HG02678 (cell line): ENCODE measurements around the gene PIK3CG.
"Not testable (repeated sequence)": the region's sequence is repeated elsewhere in the genome, so short reads cannot be mapped to it uniquely, and the experiment has no call there.

Experiments used
- ATAC-seq: cut with Tn5 transposase; IDR thresholded peaks from one replicate; pipeline ENCODE4 v1.9.1; 2021; ENCODE audit warnings: mild to moderate bottlenecking, moderate library complexity; ENCODE audit not compliant: unreplicated experiment

The PIK3CG gene

DNA sequence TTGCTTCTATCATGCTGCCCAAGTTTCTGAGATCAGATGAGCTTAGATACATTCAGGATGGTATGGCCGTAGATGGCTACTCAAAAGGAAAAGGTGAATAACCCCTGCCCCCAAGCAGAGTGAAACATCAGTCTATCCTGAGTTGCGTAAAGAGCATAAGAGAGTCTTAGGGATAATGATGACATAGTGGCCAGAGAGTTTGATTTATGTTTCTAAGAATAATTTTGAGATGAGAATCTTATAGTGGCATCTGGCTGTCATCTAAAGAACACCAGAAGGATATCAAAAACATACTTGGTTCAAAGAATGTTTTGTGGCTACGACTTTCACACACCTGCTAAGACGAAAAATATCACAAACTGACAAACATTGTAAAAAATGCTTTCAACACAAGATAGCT, 20.6 kb downstream of the PIK3CG start:
- ATAC-seq = no peak

DNA sequence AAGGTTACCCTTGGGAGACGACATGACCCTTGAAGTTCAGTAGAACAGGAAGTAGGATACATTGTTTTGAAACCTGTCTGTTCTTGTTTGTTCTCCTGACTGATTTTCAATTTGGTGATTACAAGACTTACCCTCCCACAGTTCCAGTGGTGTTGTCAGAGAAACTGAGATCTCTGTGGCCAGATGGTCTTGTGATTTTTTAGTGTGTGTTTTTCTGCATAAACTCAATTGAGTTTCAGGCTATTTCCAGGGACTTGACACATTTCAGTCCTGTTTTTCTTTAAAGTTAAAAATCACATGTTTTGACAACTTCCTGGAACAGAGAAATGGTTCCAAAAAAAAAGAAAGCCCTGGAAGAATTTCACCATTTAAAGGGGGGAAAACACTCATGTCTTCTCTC, 22.3 kb downstream of the PIK3CG start:
- peak; percentile 64 for ATAC-seq

DNA sequence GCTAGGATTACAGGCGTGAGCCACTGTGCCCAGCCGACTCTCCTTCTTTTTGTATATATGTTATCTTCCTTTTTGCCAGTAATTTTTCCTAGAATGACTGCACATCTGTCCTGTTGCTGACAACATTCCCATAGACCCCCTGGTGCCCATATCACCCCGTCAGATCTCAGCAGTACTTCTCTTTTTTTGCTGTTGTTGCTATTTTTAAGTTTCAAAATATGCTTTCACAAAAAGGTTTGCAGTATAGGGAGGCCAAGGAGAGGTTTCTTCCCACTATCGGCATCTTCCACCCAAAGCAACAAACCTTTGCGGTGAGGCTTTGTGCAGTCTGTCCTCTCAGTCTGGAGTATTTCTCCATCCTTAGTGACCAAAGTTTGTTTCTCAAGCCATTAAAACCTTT, 23.1 kb downstream of the PIK3CG start:
- no peak for ATAC-seq

DNA sequence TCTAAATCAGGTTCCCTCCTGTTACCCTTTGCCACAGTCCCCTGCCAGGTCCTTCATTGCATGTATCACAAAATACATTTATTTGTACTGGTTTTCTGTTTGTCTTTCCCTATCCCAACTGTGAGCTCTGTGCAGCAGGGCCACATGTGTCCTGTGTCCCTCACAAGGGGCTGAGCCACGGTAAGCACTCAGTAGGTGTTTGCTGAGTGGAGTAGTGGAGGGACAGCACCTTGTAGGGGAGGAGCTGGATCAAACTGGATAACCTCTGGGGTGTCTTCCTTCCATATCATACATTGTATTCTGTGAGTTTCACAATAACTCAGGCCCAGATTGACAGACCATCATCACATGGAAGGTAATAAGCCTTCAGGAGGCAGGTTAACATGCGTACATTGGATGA, 25.9 kb downstream of the PIK3CG start:
- no peak for ATAC-seq

GRCh38 chr7:106891548-106892410, 26.7 kb downstream of the PIK3CG start:
- peak; percentile 27 for ATAC-seq

GRCh38 chr7:106893591-106893990, 28.5 kb downstream of the PIK3CG start:
- no peak for ATAC-seq

DNA sequence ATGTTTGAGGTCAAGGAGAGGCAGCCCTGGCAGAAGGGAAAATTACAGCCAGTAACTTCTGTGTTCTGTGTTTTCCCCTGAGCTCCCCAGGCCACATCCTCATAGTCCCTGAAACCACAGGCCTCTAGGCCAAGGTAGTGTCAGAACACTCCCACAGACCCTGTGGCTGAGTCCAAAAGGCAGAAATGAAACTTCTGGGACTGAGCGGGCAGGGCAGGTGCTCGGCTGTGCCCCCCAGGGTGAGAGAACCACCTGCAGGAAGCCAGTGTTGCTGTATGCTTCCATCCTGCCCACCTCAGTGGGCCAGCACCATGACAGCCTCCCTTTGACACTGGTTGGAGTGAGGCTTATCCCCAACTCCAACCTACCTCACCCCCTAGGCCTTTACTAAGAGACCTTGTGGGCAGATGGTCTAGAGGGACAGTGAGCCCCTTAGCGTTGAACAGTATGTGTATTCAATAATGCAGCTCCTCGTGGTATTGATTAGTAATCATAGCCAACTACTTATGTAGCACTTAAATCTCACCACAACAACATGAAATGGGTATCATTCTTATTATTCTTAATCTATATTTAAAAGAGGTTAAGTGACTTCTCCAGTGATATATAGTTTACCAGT, 30.3 kb downstream of the PIK3CG start:
- peak; percentile 97 for ATAC-seq

- ATAC-seq = no peak
These were observed 31.1 kb downstream of the PIK3CG start for GRCh38 chr7:106896231-106896630.

GRCh38 chr7:106897553-106897952, 32.5 kb downstream of the PIK3CG start:
- ATAC-seq = not testable (repeated sequence)

GRCh38 chr7:106898967-106899366, 33.9 kb downstream of the PIK3CG start:
- not testable (repeated sequence) for ATAC-seq

- ATAC-seq = no peak
These were observed 36.9 kb downstream of the PIK3CG start for GRCh38 chr7:106901828-106902441.

DNA sequence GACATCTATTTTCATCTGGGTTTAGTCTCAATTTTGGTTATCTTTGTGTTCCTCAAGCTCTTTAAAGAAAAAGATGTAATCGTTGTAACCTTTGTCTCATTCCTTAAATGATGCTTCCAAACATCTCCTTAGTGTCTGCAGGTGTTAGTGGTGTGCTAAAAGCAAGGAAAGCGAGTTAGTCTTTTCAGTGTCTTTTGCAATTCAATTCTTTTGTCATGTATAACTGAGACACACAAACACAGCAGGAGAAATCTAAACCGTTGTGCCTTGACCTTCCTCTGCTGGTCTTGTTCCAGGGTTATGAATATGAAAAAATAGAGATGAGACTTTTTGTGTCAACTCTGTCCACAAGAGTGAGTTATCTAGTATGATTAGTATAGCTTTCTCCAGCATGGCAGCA, 40.7 kb downstream of the PIK3CG start:
- no peak for ATAC-seq

DNA sequence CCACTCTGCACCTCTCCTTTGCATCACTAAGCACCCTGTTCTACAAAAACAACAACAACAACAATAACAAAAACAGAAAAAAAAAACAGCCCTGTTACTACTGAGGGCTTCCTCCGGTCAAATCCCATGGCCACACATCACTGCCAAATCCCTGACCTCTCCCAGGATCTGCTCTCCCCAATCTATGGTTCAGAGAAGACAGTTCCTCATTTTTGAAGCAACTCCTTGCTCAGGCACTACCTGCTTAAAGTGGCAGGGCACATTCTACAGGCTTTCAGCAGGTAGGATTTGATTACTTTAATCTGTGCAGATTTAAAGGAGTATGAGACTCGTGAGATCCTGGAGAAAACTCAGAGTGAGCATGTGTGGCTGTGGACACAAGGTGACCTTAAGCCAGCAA, 46.9 kb downstream of the PIK3CG start:
- no peak for ATAC-seq

GRCh38 chr7:106914018-106914607, 49.0 kb downstream of the PIK3CG start:
- ATAC-seq = no peak

- ATAC-seq = no peak
These were observed 50.3 kb downstream of the PIK3CG start for GRCh38 chr7:106915407-106915806.

GRCh38 chr7:106915873-106916272, 50.8 kb downstream of the PIK3CG start:
- peak; percentile 99 for ATAC-seq

DNA sequence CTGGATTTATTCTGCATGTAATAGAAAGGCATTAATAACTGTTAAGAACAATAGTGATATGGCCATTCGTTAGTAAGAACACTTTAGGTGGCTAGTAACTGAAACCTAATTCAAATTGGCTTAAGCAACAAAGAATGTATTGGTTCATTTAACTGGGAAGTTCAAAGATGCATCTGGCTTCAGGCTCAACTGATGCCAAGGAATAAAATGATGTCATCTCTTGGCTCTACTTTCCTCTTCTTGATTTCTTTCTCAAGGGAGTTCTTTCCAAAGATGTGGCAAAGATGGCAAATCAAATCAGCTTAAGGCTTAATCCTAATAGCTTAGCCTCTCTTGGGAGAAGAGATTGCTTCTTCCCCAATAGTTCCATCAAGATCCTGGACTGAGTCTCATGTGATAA, 51.6 kb downstream of the PIK3CG start:
- ATAC-seq = no peak

DNA sequence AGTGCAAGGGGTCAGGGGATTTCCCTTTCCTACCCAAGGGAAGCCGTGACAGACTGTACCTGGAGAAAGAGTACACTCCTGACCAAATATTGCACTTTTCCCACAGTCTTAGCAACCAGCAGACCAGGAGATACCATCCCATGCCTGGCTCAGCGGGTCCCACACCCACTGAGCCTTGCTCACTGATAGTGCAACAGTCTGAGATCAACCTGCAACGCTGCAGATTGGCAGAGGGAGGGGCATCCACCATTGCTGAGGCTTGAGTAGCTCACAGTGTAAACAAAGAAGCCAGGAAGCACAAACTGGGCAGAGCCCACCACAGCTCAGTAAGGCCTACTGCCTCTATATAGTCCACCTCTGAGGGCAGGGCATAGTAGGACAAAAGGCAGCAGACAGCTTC, 53.9 kb downstream of the PIK3CG start:
- ATAC-seq = no peak

DNA sequence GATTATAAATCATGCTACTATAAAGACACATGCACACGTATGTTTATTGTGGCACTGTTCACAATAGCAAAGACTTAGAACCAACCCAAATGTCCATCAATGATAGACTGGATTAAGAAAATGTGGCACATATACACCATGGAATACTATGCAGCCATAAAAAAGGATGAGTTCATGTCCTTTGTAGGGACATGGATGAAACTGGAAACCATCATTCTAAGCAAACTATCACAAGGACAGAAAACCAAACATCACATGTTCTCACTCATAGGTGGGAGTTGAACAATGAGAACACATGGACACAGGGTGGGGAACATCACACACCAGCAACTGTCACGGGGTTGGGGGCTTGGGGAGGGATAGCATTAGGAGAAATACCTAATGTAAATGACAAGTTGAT, 59.4 kb downstream of the PIK3CG start:
- ATAC-seq = not testable (repeated sequence)

DNA sequence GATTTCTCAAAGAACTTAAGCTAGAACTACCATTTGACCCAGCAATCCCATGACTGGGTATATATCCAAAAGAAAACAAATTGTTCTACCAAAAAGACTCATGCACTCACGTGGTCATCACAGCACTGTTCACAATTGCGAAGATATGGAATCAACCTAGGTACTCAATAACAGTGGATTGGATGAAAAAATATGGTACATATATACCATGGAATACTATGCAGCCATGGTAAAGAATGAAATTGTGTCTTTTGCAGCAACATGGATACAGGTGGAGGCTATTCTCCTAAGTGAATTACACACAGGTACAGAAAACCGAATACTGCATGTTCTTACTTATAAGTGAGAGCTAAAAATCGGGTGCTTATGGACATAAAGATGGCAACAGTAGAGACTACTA, 61.8 kb downstream of the PIK3CG start:
- no peak for ATAC-seq

DNA sequence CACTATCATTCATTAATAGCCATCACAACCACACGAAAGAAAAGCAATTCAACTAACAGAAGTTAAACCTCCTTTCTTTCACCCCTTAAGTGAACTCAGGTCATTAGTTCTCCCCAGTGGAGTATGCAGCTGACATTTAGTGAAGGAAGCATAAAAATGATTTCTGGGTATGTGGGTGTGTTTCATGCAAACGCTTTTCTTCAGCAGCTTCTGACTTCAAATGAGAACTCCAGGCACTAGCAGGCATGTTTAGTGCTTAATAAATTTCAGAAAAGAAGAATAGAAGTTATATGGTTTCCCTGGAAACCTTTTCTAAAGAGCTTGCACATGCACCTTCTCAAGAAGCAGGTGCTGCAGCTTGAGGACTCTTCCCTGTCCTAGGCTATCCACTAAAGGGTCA, 62.5 kb downstream of the PIK3CG start:
- no peak for ATAC-seq

DNA sequence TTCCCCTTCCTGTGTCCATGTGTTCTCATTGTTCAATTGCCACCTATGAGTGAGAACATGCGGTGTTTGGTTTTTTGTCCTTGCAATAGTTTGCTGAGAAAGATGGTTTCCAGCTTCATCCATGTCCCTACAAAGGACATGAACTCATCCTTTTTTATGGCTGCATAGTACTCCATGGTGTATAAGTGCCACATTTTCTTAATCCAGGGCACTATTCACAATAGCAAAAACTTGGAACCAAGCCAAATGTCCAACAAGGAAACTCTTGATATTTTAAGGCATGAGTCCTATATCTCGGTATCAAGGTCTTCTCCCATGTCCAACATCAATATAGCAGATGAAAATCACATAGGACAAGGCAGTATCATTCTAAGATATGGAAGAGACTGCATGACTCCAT, 64.5 kb downstream of the PIK3CG start:
- not testable (repeated sequence) for ATAC-seq
